Endothelial cell of umbilical vein (primary cell): Measurements from ENCODE around the gene STK38L. TPM values are rescaled to one million over a fixed set of nuclear protein-coding genes. Genes with fewer than 3 reads are reported as not detected.

Experiments used
- BruUV-seq: library from RNA; stranded (reverse); fragments of 400-500 nt; replicated peaks from 2 replicates; lab custom pipeline; 2021; lab: Mats Ljungman, UMichigan
- CTCF ChIA-PET: fragments of 300-600, 350-600 bp; sonication (Branson Sonifier 250); formaldehyde crosslinking; loops from one replicate; lab custom pipeline; 2021; ENCODE audit warnings: antibody characterized with exemption, inconsistent platforms; lab: Charles Lee
- POLR2A ChIA-PET: fragments of 300-600, 350-600 bp; sonication (Branson Sonifier 250); formaldehyde crosslinking; loops from one replicate; lab custom pipeline; 2021; ENCODE audit warnings: antibody characterized with exemption, inconsistent platforms; lab: Charles Lee
- DNase-seq: peaks from one replicate; pipeline ENCODE4 v3.0.0-alpha.2; 2011; ENCODE audit warnings: low read depth, low spot score
- FAIRE-seq: peaks from 2 replicates; lab custom pipeline; 2011; peaks lifted over from hg19 to GRCh38; lab: Jason Lieb, UNC
- H2AFZ ChIP-seq: 2 replicates; pipeline ENCODE4 v1.6.0; 2012; ENCODE audit warnings: low read depth, low read length, control low read depth, inconsistent platforms
- H3K27ac ChIP-seq: 2 replicates; pipeline ENCODE4 v1.5.1; 2011; ENCODE audit warnings: low read depth, mild to moderate bottlenecking, control low read depth, low read length, moderate library complexity; ENCODE audit not compliant: insufficient read depth
- H3K27me3 ChIP-seq, 2 experiments: 2 replicates each; pipeline versions ENCODE4 v1.6.0 to v1.6.1; 2011; ENCODE audit warnings: low read length in 2 of 2, mixed read lengths in 1 of 2; ENCODE audit not compliant: control insufficient read depth in 2 of 2, insufficient read depth in 2 of 2
- H3K36me3 ChIP-seq, 2 experiments: 2 replicates in 1 of 2; 3 replicates in 1 of 2; pipeline ENCODE4 v1.5.1; 2011; ENCODE audit warnings: low read length in 2 of 2, mild to moderate bottlenecking in 1 of 2, moderate library complexity in 1 of 2; ENCODE audit not compliant: control insufficient read depth in 2 of 2, insufficient read depth in 2 of 2; ENCODE audit errors: extremely low read depth in 1 of 2
- H3K4me1 ChIP-seq: 3 replicates; pipeline ENCODE4 v1.5.1; 2011; ENCODE audit warnings: mild to moderate bottlenecking, low read length; ENCODE audit not compliant: control insufficient read depth, insufficient read depth; ENCODE audit errors: extremely low read depth
- H3K4me2 ChIP-seq: 2 replicates; pipeline ENCODE4 v1.6.1; 2011; ENCODE audit warnings: low read length, control low read depth, mixed read lengths; ENCODE audit not compliant: insufficient read depth
- H3K4me3 ChIP-seq, 3 experiments: fragments of 200-600 bp in 1 of 3; sonication (generic), shearing (Covaris generic) in 1 of 3; replicated peaks in 1 of 3; 2 replicates each; pipeline ENCODE4 v1.5.1; 2011 to 2016; ENCODE audit warnings: control low read depth in 3 of 3, low read length in 3 of 3, mild to moderate bottlenecking in 2 of 3, inconsistent platforms in 1 of 3, low read depth in 1 of 3, moderate library complexity in 1 of 3; ENCODE audit not compliant: insufficient read depth in 1 of 3
- H3K79me2 ChIP-seq: 2 replicates; pipeline ENCODE4 v1.6.0; 2012; ENCODE audit warnings: low read length, inconsistent platforms; ENCODE audit not compliant: control insufficient read depth, insufficient read depth
- H3K9ac ChIP-seq: replicated peaks from 2 replicates; pipeline ENCODE3; 2011; ENCODE audit warnings: low read length, control low read depth; ENCODE audit not compliant: insufficient read depth; ENCODE audit errors: extremely low read depth
- H3K9me1 ChIP-seq: replicated peaks from 3 replicates; pipeline ENCODE4 v1.6.0; 2011; ENCODE audit warnings: mild to moderate bottlenecking, low read length; ENCODE audit not compliant: control insufficient read depth, insufficient read depth; ENCODE audit errors: extremely low read depth
- H3K9me3 ChIP-seq: replicated peaks from 2 replicates; pipeline ENCODE4 v1.5.1; 2012; ENCODE audit warnings: low read length, inconsistent platforms; ENCODE audit not compliant: control insufficient read depth, insufficient read depth
- H4K20me1 ChIP-seq: replicated peaks from 2 replicates; pipeline ENCODE3; 2011; ENCODE audit warnings: mild to moderate bottlenecking, low read length; ENCODE audit not compliant: control insufficient read depth, insufficient read depth; ENCODE audit errors: extremely low read depth
- EZH2 ChIP-seq: IDR thresholded peaks from 2 replicates; pipeline ENCODE4 v1.6.1; 2012; ENCODE audit warnings: borderline replicate concordance, low read depth, mild to moderate bottlenecking, moderate library complexity, low read length, inconsistent platforms; ENCODE audit not compliant: severe bottlenecking
- FOS ChIP-seq: IDR thresholded peaks from 2 replicates; pipeline ENCODE4 v1.6.1; 2011; ENCODE audit warnings: mild to moderate bottlenecking, low read length, moderate library complexity, borderline replicate concordance; ENCODE audit not compliant: insufficient read depth
- GATA2 ChIP-seq: IDR thresholded peaks from 2 replicates; pipeline ENCODE4 v1.7.0; 2011; ENCODE audit warnings: low read depth, mild to moderate bottlenecking, moderate library complexity, mixed read lengths, low read length; ENCODE audit not compliant: insufficient read length, insufficient read depth
- JUN ChIP-seq: IDR thresholded peaks from 2 replicates; pipeline ENCODE4 v1.6.1; 2011; ENCODE audit warnings: borderline replicate concordance, low read depth; ENCODE audit not compliant: insufficient read length, insufficient read depth
- MYC ChIP-seq: IDR thresholded peaks from one replicate; pipeline ENCODE4 v1.6.1; 2011; ENCODE audit warnings: mild to moderate bottlenecking, low read depth, low read length
- POLR2A ChIP-seq: IDR thresholded peaks from 2 replicates; pipeline ENCODE4 v1.6.1; 2012; ENCODE audit warnings: low read depth, mild to moderate bottlenecking, control low read depth, low read length
- POLR2AphosphoS5 ChIP-seq: IDR thresholded peaks from 2 replicates; pipeline ENCODE4 v1.6.1; 2012; ENCODE audit warnings: low read depth, mild to moderate bottlenecking, control low read depth, low read length, moderate library complexity; ENCODE audit not compliant: insufficient read depth
- dilution Hi-C: fragments of 300-500 bp; cut with MboI; formaldehyde crosslinking; loops from one replicate; pipeline ENCODE4 v1.15.0; 2019; ENCODE audit warnings: low sequenced_read_pairs; ENCODE audit not compliant: extremely low pct_ligation_motif_present
- intact Hi-C: fragments of 100-400 bp; cut with micrococcal nuclease; formaldehyde crosslinking; loops from one replicate; pipeline ENCODE4 v1.10.0; 2022
- polyA plus RNA-seq, 4 experiments: library from polyadenylated mRNA; depleted of rRNA in 3 of 4; stranded (reverse) in 3 of 4; unstranded in 1 of 4; fragments of >200 nt; gene quantifications; 2 replicates each; pipeline versions ENCODE4 v1.2.1 to v1.2.3, GENCODE V29; 2011 to 2012; ENCODE audit warnings: missing spikeins in 1 of 4
- total RNA-seq: library from RNA; stranded (reverse); gene quantifications from 2 replicates; pipeline ENCODE4 v1.2.3, GENCODE V29; 2021
- TF ChIP-seq, protein P1 (sequence below), 2 donors: IDR thresholded peaks; 1 replicate in 1 of 2; 2 replicates in 1 of 2; pipeline ENCODE4 v1.5.1; 2011; ENCODE audit warnings: low read length in 2 of 2, mild to moderate bottlenecking in 2 of 2, moderate library complexity in 2 of 2, control low read depth in 1 of 2, inconsistent platforms in 1 of 2, low read depth in 1 of 2; ENCODE audit not compliant: insufficient read depth in 1 of 2; ENCODE audit errors: extremely low read depth in 1 of 2
- TF ChIP-seq, protein P2 (sequence below): IDR thresholded peaks from 2 replicates; pipeline ENCODE4 v1.6.1; 2011; ENCODE audit not compliant: insufficient read depth, insufficient read length

Gene STK38L
- total and polyA plus RNA-seq, 2 donors (not counting 3 experiments of a cell fraction or from before 2014, with no cell fraction given): 14.7 to 58.4 TPM

DNA sequence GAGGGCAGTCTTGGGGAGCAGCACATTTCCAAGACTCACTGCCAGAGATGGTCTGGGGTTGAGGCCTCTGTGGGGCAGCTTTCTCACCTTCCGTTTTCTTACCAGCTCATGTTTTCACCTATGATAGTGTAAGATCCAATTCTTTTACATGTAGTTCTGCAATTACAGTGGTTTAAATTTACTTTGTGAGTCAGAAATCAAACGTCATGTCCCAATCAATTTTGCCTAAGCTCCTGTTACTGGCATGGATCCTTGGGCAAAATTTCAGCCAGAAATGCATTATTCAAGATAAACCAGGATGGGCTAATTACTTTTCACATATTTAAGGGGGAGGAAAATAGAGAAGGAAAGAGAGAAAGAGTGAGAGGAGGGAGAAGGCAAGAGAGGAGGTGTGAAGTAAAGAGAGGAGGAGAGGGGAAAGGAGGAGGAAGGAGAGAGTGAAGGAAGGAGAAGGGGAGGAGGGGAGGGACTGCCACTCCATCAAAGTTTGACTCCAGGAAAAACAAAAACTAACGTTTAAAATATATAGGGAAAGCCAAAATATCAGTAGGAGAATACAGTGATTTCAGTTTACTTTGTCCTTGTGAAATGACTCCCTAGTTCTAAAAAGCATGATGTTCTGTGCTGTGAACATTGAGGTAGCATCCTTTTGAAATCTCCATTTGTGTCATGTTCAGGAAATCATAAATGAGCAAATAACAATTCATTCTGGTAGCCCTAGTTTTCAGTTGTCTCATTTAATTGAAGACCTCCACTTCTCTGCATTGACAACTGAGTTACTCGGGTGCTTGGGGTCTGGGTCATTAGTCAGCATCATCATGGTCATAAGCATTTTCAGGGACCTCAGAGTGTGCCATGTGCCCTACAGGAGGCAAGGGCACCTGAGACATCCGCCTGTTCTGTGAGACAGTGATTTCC lies 91.5 kb downstream of the STK38L start:
- Histone ChIP-seq H4K20me1 (no peaks in the 10 kb centered on the region), H3K9me3 (no peaks in the 10 kb centered on the region), H3K27ac (no peak overlapping the region), H3K27me3 (no peaks in the 10 kb centered on the region), H3K4me1 (peaks cover 26% of the 10 kb centered on the region), H3K36me3 (no peaks in the 10 kb centered on the region), H3K79me2 (peaks cover 69% of the 10 kb centered on the region), H3K9ac (no peak overlapping the region), H3K4me2 (no peak overlapping the region), H3K4me3 (no peak overlapping the region), H3K9me1 (peaks cover 2% of the 10 kb centered on the region), H2AFZ (no peak overlapping the region)
- ChIA-PET CTCF (no interaction called here), POLR2A (no interaction called here)
- intact Hi-C loops: no loop called here
- TF ChIP-seq, protein P1, sequence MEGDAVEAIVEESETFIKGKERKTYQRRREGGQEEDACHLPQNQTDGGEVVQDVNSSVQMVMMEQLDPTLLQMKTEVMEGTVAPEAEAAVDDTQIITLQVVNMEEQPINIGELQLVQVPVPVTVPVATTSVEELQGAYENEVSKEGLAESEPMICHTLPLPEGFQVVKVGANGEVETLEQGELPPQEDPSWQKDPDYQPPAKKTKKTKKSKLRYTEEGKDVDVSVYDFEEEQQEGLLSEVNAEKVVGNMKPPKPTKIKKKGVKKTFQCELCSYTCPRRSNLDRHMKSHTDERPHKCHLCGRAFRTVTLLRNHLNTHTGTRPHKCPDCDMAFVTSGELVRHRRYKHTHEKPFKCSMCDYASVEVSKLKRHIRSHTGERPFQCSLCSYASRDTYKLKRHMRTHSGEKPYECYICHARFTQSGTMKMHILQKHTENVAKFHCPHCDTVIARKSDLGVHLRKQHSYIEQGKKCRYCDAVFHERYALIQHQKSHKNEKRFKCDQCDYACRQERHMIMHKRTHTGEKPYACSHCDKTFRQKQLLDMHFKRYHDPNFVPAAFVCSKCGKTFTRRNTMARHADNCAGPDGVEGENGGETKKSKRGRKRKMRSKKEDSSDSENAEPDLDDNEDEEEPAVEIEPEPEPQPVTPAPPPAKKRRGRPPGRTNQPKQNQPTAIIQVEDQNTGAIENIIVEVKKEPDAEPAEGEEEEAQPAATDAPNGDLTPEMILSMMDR (IDR thresholded peaks at IDR 0.05; ENCODE audit: extremely low read depth in 1 of 2, insufficient read depth in 1 of 2, low read depth in 1 of 2, low read length in 2 of 2): no peak
- TF ChIP-seq, protein P2, sequence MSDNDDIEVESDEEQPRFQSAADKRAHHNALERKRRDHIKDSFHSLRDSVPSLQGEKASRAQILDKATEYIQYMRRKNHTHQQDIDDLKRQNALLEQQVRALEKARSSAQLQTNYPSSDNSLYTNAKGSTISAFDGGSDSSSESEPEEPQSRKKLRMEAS: no peak
- no peak for TF ChIP-seq POLR2AphosphoS5
- TF ChIP-seq GATA2: no peak
- no peak for TF ChIP-seq JUN
- TF ChIP-seq MYC: no peak
- no peak for TF ChIP-seq FOS
- no peak for TF ChIP-seq POLR2A
- TF ChIP-seq EZH2: no peak
- dilution Hi-C loops: no loop called here
- FAIRE-seq (no peak), DNase-seq (no peak)
- BruUV-seq: no TSS peak
